Right atrium auricular region (tissue), 2 donors: ENCODE results near the gene PDS5A. TPM values are rescaled to one million over a fixed set of nuclear protein-coding genes. Genes with fewer than 3 reads are reported as not detected.

ENCODE experiments used
- DNase-seq: peaks from one replicate; pipeline ENCODE4 v3.0.0-alpha.2; 2019; ENCODE audit warnings: low spot score
- H3K27ac ChIP-seq, 2 donors: fragments of 200-600 bp; sonication (generic); 1 replicate in 1 of 2; 2 replicates in 1 of 2; pipeline ENCODE4 v1.5.1; 2016 to 2019
- H3K27me3 ChIP-seq, 2 donors: fragments of 200-600 bp; sonication (generic); one replicate each; pipeline versions ENCODE4 v1.5.1 to v1.6.0; 2017 to 2019
- H3K36me3 ChIP-seq: fragments of 200-600 bp; sonication (generic); one replicate; pipeline ENCODE4 v1.5.1; 2016
- H3K4me1 ChIP-seq, 2 donors: fragments of 200-600 bp; sonication (generic); one replicate each; pipeline versions ENCODE4 v1.5.1 to v1.6.0; 2017 to 2019
- H3K4me3 ChIP-seq, 2 donors: fragments of 200-600 bp; sonication (generic); 1 replicate in 1 of 2; 2 replicates in 1 of 2; pipeline ENCODE4 v1.5.1; 2017 to 2019; ENCODE audit warnings: mild to moderate bottlenecking in 1 of 2, moderate library complexity in 1 of 2
- H3K9me3 ChIP-seq, 2 donors: fragments of 200-600 bp; sonication (generic); one replicate each; pipeline ENCODE4 v1.5.1; 2019
- CTCF ChIP-seq, 2 donors: fragments of 200-600 bp; sonication (generic); IDR thresholded peaks; one replicate each; pipeline ENCODE4 v1.5.1; 2019; ENCODE audit warnings: antibody characterized with exemption in 2 of 2
- total RNA-seq, 2 donors: library from RNA; depleted of rRNA; stranded (reverse); fragments of >200 nt; gene quantifications; one replicate each; pipeline ENCODE4 v1.1.0, GENCODE V29; 2016

PDS5A gene
- total RNA-seq, 2 donors from 2014 or later: 29.5 to 30.3 TPM

DNA sequence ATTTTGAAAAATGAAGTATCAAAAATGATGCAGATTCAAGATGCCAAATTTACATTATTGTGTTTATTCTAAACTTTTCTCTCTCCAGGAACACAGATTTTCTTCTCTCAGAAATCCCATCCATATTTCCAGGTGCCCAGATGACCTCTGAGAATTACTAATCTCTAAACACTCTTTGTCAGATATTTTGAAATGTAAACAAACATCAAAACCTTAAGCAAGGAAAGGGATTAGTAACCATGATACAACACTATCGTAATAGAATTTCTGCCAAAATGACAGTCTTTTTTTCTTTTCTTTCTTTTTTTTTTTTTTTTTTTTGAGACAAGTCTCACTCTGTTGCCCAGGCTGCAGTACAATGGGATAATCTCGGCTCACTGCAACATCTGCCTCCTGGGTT, 76.7 kb downstream of the PDS5A start:
- peaks cover 65% of the 10 kb centered on the region for H3K36me3 ChIP-seq
- no peak overlapping the region for H3K4me3 ChIP-seq
- no peak overlapping the region for H3K27ac ChIP-seq
- no peaks in the 10 kb centered on the region for H3K4me1 ChIP-seq
- no peak for DNase-seq
- TF ChIP-seq CTCF (IDR thresholded peaks at IDR 0.05): no peak
- H3K27me3 ChIP-seq: no peaks in the 10 kb centered on the region
- no peaks in the 10 kb centered on the region for H3K9me3 ChIP-seq

- no peak overlapping the region for H3K4me3 ChIP-seq
- no peaks in the 10 kb centered on the region for H3K4me1 ChIP-seq
- H3K27ac ChIP-seq: no peak overlapping the region
- H3K36me3 ChIP-seq: peaks cover 80% of the 10 kb centered on the region
- H3K27me3 ChIP-seq: no peaks in the 10 kb centered on the region
- no peak for DNase-seq
- H3K9me3 ChIP-seq: no peaks in the 10 kb centered on the region
- TF ChIP-seq CTCF (IDR thresholded peaks at IDR 0.05): no peak
Measured at GRCh38 chr4:39899291-39899690, 78.4 kb downstream of the PDS5A start.

DNA sequence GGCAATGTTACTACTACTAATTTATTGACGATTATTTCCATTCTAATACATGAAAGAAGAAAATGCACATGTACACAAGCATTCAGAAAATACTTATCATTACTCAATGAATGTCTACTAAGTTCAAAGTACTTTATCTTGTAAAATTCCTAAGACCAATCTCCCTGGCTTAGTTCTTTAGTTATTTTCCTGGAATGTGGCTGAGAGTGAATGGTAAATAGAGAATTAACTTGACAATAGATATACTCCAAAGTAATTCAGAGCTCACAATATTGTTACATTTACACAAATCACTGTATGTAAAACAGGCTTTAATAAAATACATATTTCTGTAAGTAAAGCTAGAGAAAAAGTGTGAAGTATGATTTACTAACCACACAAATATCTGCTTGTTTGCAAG, 79.7 kb downstream of the PDS5A start:
- DNase-seq: no peak
- no peak overlapping the region for H3K4me3 ChIP-seq
- H3K27ac ChIP-seq: no peak overlapping the region
- no peaks in the 10 kb centered on the region for H3K4me1 ChIP-seq
- H3K36me3 ChIP-seq: peaks cover 70% of the 10 kb centered on the region
- no peaks in the 10 kb centered on the region for H3K9me3 ChIP-seq
- H3K27me3 ChIP-seq: no peaks in the 10 kb centered on the region
- TF ChIP-seq CTCF (IDR thresholded peaks at IDR 0.05): no peak

DNA sequence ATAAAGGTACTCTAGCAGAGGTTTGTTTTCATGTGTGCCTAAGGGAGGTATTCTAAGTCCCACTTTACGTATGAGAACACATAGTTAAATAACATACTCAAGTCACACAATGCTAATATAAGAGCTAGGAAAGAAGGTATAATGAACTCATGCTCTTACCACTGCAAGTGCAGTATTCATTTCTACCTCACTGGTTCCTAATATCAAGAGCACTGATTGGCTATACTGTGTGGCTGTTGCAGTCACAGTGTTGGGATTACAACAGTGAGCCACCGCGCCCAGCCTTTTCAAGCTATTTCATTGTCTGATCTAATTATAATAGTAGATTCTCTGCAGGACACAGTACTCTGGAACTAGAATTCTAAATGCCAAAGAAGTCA, 84.0 kb downstream of the PDS5A start:
- no peaks in the 10 kb centered on the region for H3K27me3 ChIP-seq
- no peaks in the 10 kb centered on the region for H3K9me3 ChIP-seq
- H3K4me3 ChIP-seq: no peak overlapping the region
- no peak overlapping the region for H3K27ac ChIP-seq
- no peak for DNase-seq
- peaks cover 58% of the 10 kb centered on the region for H3K36me3 ChIP-seq
- no peaks in the 10 kb centered on the region for H3K4me1 ChIP-seq
- no peak for TF ChIP-seq CTCF (IDR thresholded peaks at IDR 0.05)

DNA sequence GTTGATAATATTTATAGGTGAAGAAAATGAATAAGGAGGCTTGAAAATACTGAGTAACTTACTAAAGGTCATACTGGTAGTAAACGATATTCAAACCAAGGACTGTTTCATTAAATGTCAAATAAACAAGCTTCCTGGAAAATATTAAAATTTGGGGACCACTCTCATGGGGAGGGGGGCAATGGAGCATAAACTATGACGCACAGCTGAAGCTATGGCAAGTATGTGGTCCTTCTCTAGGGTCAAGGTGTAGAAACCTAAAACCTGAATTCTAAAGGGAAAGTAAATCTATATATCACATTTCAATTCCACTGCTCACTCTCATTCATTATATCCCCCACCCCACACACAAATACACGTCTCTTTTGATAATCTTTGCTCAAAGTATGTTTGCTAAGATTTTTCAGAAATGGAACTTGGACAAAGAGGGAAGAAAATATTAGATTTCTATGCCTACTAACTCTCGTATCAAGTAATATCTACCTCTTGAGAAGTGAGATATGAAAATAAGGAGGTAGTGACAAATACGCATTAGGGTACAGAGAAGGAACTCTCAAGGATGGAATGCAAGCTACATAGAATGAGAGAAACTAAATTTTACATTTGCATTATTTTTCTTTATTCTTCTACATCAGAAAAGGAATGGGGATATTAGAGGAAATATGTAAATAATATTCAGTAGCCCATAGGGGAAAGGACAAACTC, 84.6 kb downstream of the PDS5A start:
- no peak for TF ChIP-seq CTCF (IDR thresholded peaks at IDR 0.05)
- H3K9me3 ChIP-seq: no peaks in the 10 kb centered on the region
- peaks cover 53% of the 10 kb centered on the region for H3K36me3 ChIP-seq
- H3K4me3 ChIP-seq: no peak overlapping the region
- DNase-seq: no peak
- H3K27me3 ChIP-seq: no peaks in the 10 kb centered on the region
- no peak overlapping the region for H3K27ac ChIP-seq
- H3K4me1 ChIP-seq: no peaks in the 10 kb centered on the region

GRCh38 chr4:39889226-39889625, 88.5 kb downstream of the PDS5A start:
- no peak for TF ChIP-seq CTCF (IDR thresholded peaks at IDR 0.05)
- H3K4me1 ChIP-seq: no peaks in the 10 kb centered on the region
- peaks cover 20% of the 10 kb centered on the region for H3K36me3 ChIP-seq
- DNase-seq: no peak
- no peaks in the 10 kb centered on the region for H3K27me3 ChIP-seq
- H3K4me3 ChIP-seq: no peak overlapping the region
- no peak overlapping the region for H3K27ac ChIP-seq
- H3K9me3 ChIP-seq: no peaks in the 10 kb centered on the region
